Measurements from ENCODE around the gene ASPG. TPM values are rescaled to one million over a fixed set of nuclear protein-coding genes. Genes with fewer than 3 reads are reported as not detected.

The ASPG gene
- total RNA-seq, 2 experiments from 2014 or later, result not detected

GRCh38 chr14:104104076-104104901 lies 18.8 kb downstream of the ASPG start:
- H3K4me1 ChIP-seq (ENCODE audit: insufficient read depth, low read length), result no peaks in the 10 kb centered on the region
- no peak overlapping the region for H3K4me3 ChIP-seq (ENCODE audit: low read length)
- H3K9me3 ChIP-seq (ENCODE audit: control insufficient read depth in 1 of 2, insufficient read depth in 1 of 2, low read length in 2 of 2), result peaks cover 0 to 7% of the 10 kb centered on the region in 2 experiments
- no peaks in the 10 kb centered on the region for H3K4me1 Mint-ChIP-seq (ENCODE audit: low read depth)
- H3K27me3 ChIP-seq (ENCODE audit: control insufficient read depth in 1 of 2, insufficient read depth in 2 of 2, low read length in 2 of 2), result no peaks in the 10 kb centered on the region
- DNase-seq (peak in 1 of 14 experiments; percentile 5), ATAC-seq (ENCODE audit: poor library complexity) (no peak)
- CTCF ChIA-PET, result no interaction called here
- no peaks in the 10 kb centered on the region for H3K9me3 Mint-ChIP-seq
- H3K27me3 Mint-ChIP-seq, result no peaks in the 10 kb centered on the region
- POLR2A ChIA-PET, result no interaction called here
- H3K4me3 Mint-ChIP-seq, result no peak overlapping the region
- intact Hi-C loops (cut with DNase I, micrococcal nuclease), result no loop called here
- H3K36me3 Mint-ChIP-seq (ENCODE audit: low read depth), result no peaks in the 10 kb centered on the region
- TF ChIP-seq CTCF (IDR thresholded peaks at IDR 0.05), result no peak
- H3K36me3 ChIP-seq (ENCODE audit: insufficient read depth, low read length), result no peaks in the 10 kb centered on the region
- no peak overlapping the region for H3K27ac ChIP-seq (ENCODE audit: low read depth in 1 of 2, low read length in 2 of 2)
- H3K27ac Mint-ChIP-seq, result no peak overlapping the region

- H3K9me3 ChIP-seq (ENCODE audit: control insufficient read depth in 1 of 2, insufficient read depth in 1 of 2, low read length in 2 of 2), result peaks cover 0 to 7% of the 10 kb centered on the region in 2 experiments
- H3K9me3 Mint-ChIP-seq, result no peaks in the 10 kb centered on the region
- no peak overlapping the region for H3K4me3 ChIP-seq (ENCODE audit: low read length)
- no peaks in the 10 kb centered on the region for H3K27me3 Mint-ChIP-seq
- ATAC-seq (ENCODE audit: poor library complexity) (no peak), DNase-seq (peak in 1 of 14 experiments; percentile 1)
- no peak overlapping the region for H3K4me3 Mint-ChIP-seq
- CTCF ChIA-PET, result no interaction called here
- H3K4me1 ChIP-seq (ENCODE audit: insufficient read depth, low read length), result no peaks in the 10 kb centered on the region
- intact Hi-C loops (cut with DNase I, micrococcal nuclease), result no loop called here
- H3K27ac Mint-ChIP-seq, result no peak overlapping the region
- H3K4me1 Mint-ChIP-seq (ENCODE audit: low read depth), result no peaks in the 10 kb centered on the region
- TF ChIP-seq CTCF (IDR thresholded peaks at IDR 0.05), result no peak
- H3K36me3 Mint-ChIP-seq (ENCODE audit: low read depth), result no peaks in the 10 kb centered on the region
- H3K27ac ChIP-seq (ENCODE audit: low read depth in 1 of 2, low read length in 2 of 2), result no peak overlapping the region
- no peaks in the 10 kb centered on the region for H3K27me3 ChIP-seq (ENCODE audit: control insufficient read depth in 1 of 2, insufficient read depth in 2 of 2, low read length in 2 of 2)
- no peaks in the 10 kb centered on the region for H3K36me3 ChIP-seq (ENCODE audit: insufficient read depth, low read length)
- POLR2A ChIA-PET, result no interaction called here
Measured at GRCh38 chr14:104105071-104105821, 19.7 kb downstream of the ASPG start.

GRCh38 chr14:104105822-104106470 lies 20.4 kb downstream of the ASPG start:
- no peaks in the 10 kb centered on the region for H3K4me1 ChIP-seq (ENCODE audit: insufficient read depth, low read length)
- Mint-ChIP-seq H3K27me3 (no peaks in the 10 kb centered on the region), H3K36me3 (ENCODE audit: low read depth) (no peaks in the 10 kb centered on the region), H3K4me3 (no peak overlapping the region), H3K27ac (no peak overlapping the region), H3K4me1 (ENCODE audit: low read depth) (no peaks in the 10 kb centered on the region), H3K9me3 (no peaks in the 10 kb centered on the region)
- CTCF ChIA-PET, result no interaction called here
- peaks cover 0 to 7% of the 10 kb centered on the region in 2 experiments for H3K9me3 ChIP-seq (ENCODE audit: control insufficient read depth in 1 of 2, insufficient read depth in 1 of 2, low read length in 2 of 2)
- peak in 1 of 14 experiments; percentile 2 for DNase-seq
- intact Hi-C loops (cut with DNase I, micrococcal nuclease), result no loop called here
- H3K27me3 ChIP-seq (ENCODE audit: control insufficient read depth in 1 of 2, insufficient read depth in 2 of 2, low read length in 2 of 2), result no peaks in the 10 kb centered on the region
- H3K36me3 ChIP-seq (ENCODE audit: insufficient read depth, low read length), result no peaks in the 10 kb centered on the region
- no peak overlapping the region for H3K4me3 ChIP-seq (ENCODE audit: low read length)
- POLR2A ChIA-PET, result interaction anchor here (1.3 kb wide), 1 partner anchor 28 kb away, joined by 3 read pairs; no protein-coding TSS in a partner anchor
- ATAC-seq (ENCODE audit: poor library complexity), result no peak
- H3K27ac ChIP-seq (ENCODE audit: low read depth in 1 of 2, low read length in 2 of 2), result no peak overlapping the region
- no peak for TF ChIP-seq CTCF (IDR thresholded peaks at IDR 0.05)

Measured in CD4-positive, alpha-beta T cell (primary cell).